Transverse colon (tissue), 4 donors: ENCODE results near the gene PAXIP1. TPM values are rescaled to one million over a fixed set of nuclear protein-coding genes. Genes with fewer than 3 reads are reported as not detected.

Experiments
- DNase-seq: peaks from one replicate; pipeline ENCODE4 v3.0.0-alpha.2; 2019
- H3K27ac ChIP-seq, 4 donors: fragments of 200-600 bp; sonication (generic); 2 replicates each; pipeline ENCODE4 v1.5.1; 2016 to 2018; ENCODE audit warnings: inconsistent platforms in 4 of 4
- H3K27me3 ChIP-seq: fragments of 200-600 bp; sonication (generic); 2 replicates; pipeline ENCODE4 v1.5.1; 2017; ENCODE audit warnings: inconsistent platforms
- H3K36me3 ChIP-seq, 4 donors: fragments of 200-600 bp; sonication (generic); 2 replicates each; pipeline ENCODE4 v1.5.1; 2017 to 2019; ENCODE audit warnings: inconsistent platforms in 4 of 4
- H3K4me1 ChIP-seq, 4 donors: fragments of 200-600 bp; sonication (generic); 2 replicates each; pipeline ENCODE4 v1.5.1; 2017 to 2020; ENCODE audit warnings: inconsistent platforms in 4 of 4
- H3K4me3 ChIP-seq, 4 donors: fragments of 200-600 bp; sonication (generic); 1 replicate in 1 of 4; 2 replicates in 3 of 4; pipeline versions ENCODE4 v1.5.1 to v1.6.1; 2017 to 2019; ENCODE audit warnings: inconsistent platforms in 4 of 4
- H3K9me3 ChIP-seq, 2 donors: fragments of 200-600 bp; sonication (generic); 2 replicates each; pipeline ENCODE4 v1.5.1; 2017 to 2019; ENCODE audit warnings: inconsistent platforms in 2 of 2
- EP300 ChIP-seq: sonication (generic); formaldehyde crosslinking; IDR thresholded peaks from one replicate; pipeline ENCODE4 v1.6.1; 2017; ENCODE audit warnings: antibody characterized with exemption, low read depth
- POLR2A ChIP-seq: fragments of 450-650 bp; IDR thresholded peaks from one replicate; pipeline ENCODE4 v1.6.1; 2016; ENCODE audit warnings: antibody characterized with exemption, mild to moderate bottlenecking, moderate library complexity
- POLR2AphosphoS5 ChIP-seq, 3 donors: sonication (generic); formaldehyde crosslinking; IDR thresholded peaks; one replicate each; pipeline ENCODE4 v1.6.1; 2016; ENCODE audit warnings: antibody characterized with exemption in 3 of 3
- WGBS, 2 donors: methylation state at CpG; one replicate each; pipeline ENCODE4 v1.1.5; 2018; ENCODE audit warnings: low coverage in 1 of 2; 5-methylcytosine and 5-hydroxymethylcytosine counted together
- in situ Hi-C, 4 donors: fragments of 200-750 bp; cut with MboI; loops; one replicate each; pipeline versions ENCODE4 v1.15.0 to v1.15.1; 2017; ENCODE audit warnings: low sequenced_read_pairs in 3 of 4, low pct_ligation_motif_present in 1 of 4, low pct_unique_long_range_greater_than_20kb in 1 of 4
- intact Hi-C: fragments of 100-400 bp; cut with DNase I; formaldehyde crosslinking; loops from one replicate; pipeline ENCODE4 v1.15.1; 2023; ENCODE audit warnings: low total_unique reads
- total RNA-seq, 4 donors: library from RNA; depleted of rRNA; stranded (reverse); fragments of >200 nt; gene quantifications; one replicate each; pipeline ENCODE4 v1.1.0, GENCODE V29; 2016
- TF ChIP-seq, protein P1 (sequence below), 5 experiments: fragments of 200-600 bp in 3 of 5; fragments of 450-650 bp in 2 of 5; sonication (generic) in 3 of 5; IDR thresholded peaks; 1 replicate in 2 of 5; 2 replicates in 3 of 5; pipeline ENCODE4 v1.5.1; 2016 to 2017; ENCODE audit warnings: antibody characterized with exemption in 5 of 5, inconsistent platforms in 3 of 5, mild to moderate bottlenecking in 2 of 5, moderate library complexity in 1 of 5

Gene PAXIP1
- total RNA-seq, 4 donors from 2014 or later, result 8.2 to 410 (median 13.3) TPM

DNA sequence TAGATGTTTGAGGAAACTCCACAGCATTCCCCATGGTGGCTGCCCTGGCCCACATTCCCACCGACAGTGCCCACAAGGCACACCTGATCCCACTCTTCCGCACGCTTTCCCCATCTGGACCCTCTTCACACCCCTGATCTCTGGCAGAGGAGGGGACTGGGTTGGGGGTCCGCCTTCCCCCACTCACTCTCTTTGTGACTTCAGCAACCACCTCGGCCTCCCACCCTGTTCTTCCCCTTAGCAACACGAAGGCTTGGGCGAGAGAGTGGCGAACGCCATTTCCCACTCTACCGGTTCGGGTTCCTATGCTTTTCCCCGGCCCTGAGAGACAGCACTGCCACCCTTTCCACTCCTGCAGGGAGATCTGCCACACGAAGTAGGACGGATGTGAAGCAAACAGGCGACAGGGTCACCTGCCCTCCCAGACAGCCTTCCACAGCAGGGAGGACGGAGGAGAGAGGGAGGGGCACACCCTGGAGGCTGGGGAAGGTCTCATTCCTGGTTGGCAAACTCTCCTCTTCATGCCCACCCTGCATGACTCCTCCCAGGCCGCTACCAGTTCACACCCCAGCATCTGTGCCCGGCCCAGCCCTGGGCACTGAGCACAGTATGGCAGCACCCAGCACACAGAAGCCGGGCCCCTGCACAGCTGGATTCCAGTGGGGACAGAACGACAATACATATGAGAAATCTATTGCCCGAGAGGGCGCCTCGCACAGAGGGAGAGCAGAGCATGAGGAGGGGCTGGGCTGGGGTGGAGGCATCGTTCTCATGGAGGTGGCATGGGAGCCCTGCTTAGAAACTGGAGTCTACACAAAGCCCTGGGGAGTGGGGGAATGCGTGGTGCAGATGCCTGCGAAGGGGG, 93.5 kb downstream of the PAXIP1 start:
- in situ Hi-C loops (loop anchor here in 2 of 4 donors (25.0 kb wide), 2 partner anchors 278 to 453 kb away; no protein-coding TSS in a partner anchor), intact Hi-C loops (no loop called here)
- 81 to 94% methylated on average over 7 to 26 of the region's 26 CpGs for whole genome bisulfite sequencing, 2 donors
- no peak for TF ChIP-seq POLR2A
- no peak for TF ChIP-seq EP300
- no peak for TF ChIP-seq POLR2AphosphoS5 (IDR thresholded peaks at IDR 0.05)
- TF ChIP-seq, protein P1, sequence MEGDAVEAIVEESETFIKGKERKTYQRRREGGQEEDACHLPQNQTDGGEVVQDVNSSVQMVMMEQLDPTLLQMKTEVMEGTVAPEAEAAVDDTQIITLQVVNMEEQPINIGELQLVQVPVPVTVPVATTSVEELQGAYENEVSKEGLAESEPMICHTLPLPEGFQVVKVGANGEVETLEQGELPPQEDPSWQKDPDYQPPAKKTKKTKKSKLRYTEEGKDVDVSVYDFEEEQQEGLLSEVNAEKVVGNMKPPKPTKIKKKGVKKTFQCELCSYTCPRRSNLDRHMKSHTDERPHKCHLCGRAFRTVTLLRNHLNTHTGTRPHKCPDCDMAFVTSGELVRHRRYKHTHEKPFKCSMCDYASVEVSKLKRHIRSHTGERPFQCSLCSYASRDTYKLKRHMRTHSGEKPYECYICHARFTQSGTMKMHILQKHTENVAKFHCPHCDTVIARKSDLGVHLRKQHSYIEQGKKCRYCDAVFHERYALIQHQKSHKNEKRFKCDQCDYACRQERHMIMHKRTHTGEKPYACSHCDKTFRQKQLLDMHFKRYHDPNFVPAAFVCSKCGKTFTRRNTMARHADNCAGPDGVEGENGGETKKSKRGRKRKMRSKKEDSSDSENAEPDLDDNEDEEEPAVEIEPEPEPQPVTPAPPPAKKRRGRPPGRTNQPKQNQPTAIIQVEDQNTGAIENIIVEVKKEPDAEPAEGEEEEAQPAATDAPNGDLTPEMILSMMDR (IDR thresholded peaks at IDR 0.05), result no peak
- Histone ChIP-seq H3K27me3 (peaks cover 7% of the 10 kb centered on the region), H3K27ac (no peak overlapping the region), H3K4me3 (no peak overlapping the region), H3K9me3 (no peaks in the 10 kb centered on the region), H3K36me3 (no peaks in the 10 kb centered on the region), H3K4me1 (peaks cover 0 to 7% (median 3%) of the 10 kb centered on the region in 4 donors)
- DNase-seq, result no peak

GRCh38 chr7:154907651-154908620, 95.0 kb downstream of the PAXIP1 start:
- Histone ChIP-seq H3K27me3 (no peaks in the 10 kb centered on the region), H3K36me3 (no peaks in the 10 kb centered on the region), H3K4me3 (no peak overlapping the region), H3K9me3 (no peaks in the 10 kb centered on the region), H3K27ac (no peak overlapping the region), H3K4me1 (no peaks in the 10 kb centered on the region)
- in situ Hi-C loops (loop anchor here in 2 of 4 donors (25.0 kb wide), 2 partner anchors 279 to 454 kb away; no protein-coding TSS in a partner anchor), intact Hi-C loops (no loop called here)
- TF ChIP-seq POLR2AphosphoS5 (IDR thresholded peaks at IDR 0.05) (no peak), POLR2A (no peak), EP300 (no peak)
- TF ChIP-seq, protein P1 (IDR thresholded peaks at IDR 0.05), result no peak
- no peak for DNase-seq
- 78% methylated on average over 21 of the region's 21 CpGs; no CpG with 5 or more reads in 1 of the 2 donors for WGBS, 2 donors

DNA sequence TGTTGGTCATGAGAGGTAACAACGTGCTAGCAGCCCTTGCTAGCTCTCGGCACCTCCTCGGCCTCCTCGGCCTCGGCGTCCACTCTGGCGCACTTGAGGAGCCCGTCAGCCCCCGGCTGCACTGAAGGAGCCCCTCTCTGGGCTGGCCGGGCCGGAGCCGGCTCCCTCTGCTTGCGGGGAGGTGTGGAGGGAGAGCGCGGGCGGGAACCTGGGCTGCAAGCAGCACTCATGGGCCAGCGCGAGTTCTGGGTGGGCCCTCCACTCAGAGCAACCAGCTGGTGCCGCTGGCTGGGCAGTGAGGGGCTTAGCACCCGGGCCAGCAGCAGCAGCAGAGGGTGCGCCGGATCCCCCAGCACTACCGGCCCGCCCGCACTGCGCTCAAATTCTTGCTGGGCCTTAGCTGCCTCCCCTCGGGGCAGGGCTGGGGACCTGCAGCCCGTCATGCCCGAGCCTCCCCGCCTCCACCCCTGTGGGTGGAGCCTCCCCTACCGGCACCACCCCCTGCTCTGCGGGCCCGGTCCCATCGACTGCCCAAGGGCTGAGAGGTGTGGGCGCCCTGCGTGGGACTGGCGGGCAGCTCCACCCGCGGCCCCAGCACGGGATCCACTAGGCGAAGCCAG, 96.1 kb downstream of the PAXIP1 start:
- Histone ChIP-seq H3K36me3 (no peaks in the 10 kb centered on the region), H3K4me3 (no peak overlapping the region), H3K9me3 (no peaks in the 10 kb centered on the region), H3K27ac (no peak overlapping the region), H3K4me1 (no peaks in the 10 kb centered on the region), H3K27me3 (no peaks in the 10 kb centered on the region)
- TF ChIP-seq POLR2AphosphoS5 (IDR thresholded peaks at IDR 0.05) (no peak), POLR2A (no peak), EP300 (no peak)
- TF ChIP-seq, protein P1 (IDR thresholded peaks at IDR 0.05), result no peak
- 94% methylated on average over 35 of the region's 41 CpGs; no CpG with 5 or more reads in 1 of the 2 donors for WGBS, 2 donors
- no peak for DNase-seq
- intact Hi-C loops (no loop called here), in situ Hi-C loops (loop anchor here in 2 of 4 donors (25.0 kb wide), 2 partner anchors 280 to 455 kb away; no protein-coding TSS in a partner anchor)
